Sigmoid colon (tissue), 7 donors: ENCODE data around the gene TAS1R3. TPM values are rescaled to one million over a fixed set of nuclear protein-coding genes. Genes with fewer than 3 reads are reported as not detected.

Experiments used
- DNase-seq: peaks from one replicate; pipeline ENCODE4 v3.0.0-alpha.2; 2019
- H3K27ac ChIP-seq, 4 donors: fragments of 200-600 bp; sonication (generic); one replicate each; pipeline ENCODE4 v1.5.1; 2016 to 2019; ENCODE audit warnings: mild to moderate bottlenecking in 1 of 4
- H3K27me3 ChIP-seq, 3 donors: fragments of 200-600 bp; sonication (generic); one replicate each; pipeline ENCODE4 v1.5.1; 2019; ENCODE audit warnings: mild to moderate bottlenecking in 1 of 3
- H3K36me3 ChIP-seq, 4 donors: fragments of 200-600 bp; sonication (generic); one replicate each; pipeline ENCODE4 v1.5.1; 2016 to 2019
- H3K4me1 ChIP-seq, 4 donors: fragments of 200-600 bp; sonication (generic); one replicate each; pipeline ENCODE4 v1.5.1; 2017 to 2019
- H3K4me3 ChIP-seq, 4 donors: fragments of 200-600 bp; sonication (generic); one replicate each; pipeline ENCODE4 v1.5.1; 2017 to 2019; ENCODE audit warnings: mild to moderate bottlenecking in 2 of 4, moderate library complexity in 1 of 4
- H3K9me3 ChIP-seq, 4 donors: fragments of 200-600 bp in 3 of 4; sonication (generic) in 3 of 4; one replicate each; pipeline versions ENCODE4 v1.5.1 to v1.6.1; 2013 to 2019
- EP300 ChIP-seq, 4 donors: sonication (generic); formaldehyde crosslinking; IDR thresholded peaks; one replicate each; pipeline ENCODE4 v1.6.1; 2017; ENCODE audit warnings: antibody characterized with exemption in 4 of 4
- POLR2A ChIP-seq, 2 donors: fragments of 450-650 bp; IDR thresholded peaks; one replicate each; pipeline ENCODE4 v1.6.1; 2016; ENCODE audit warnings: antibody characterized with exemption in 2 of 2, mild to moderate bottlenecking in 2 of 2, moderate library complexity in 2 of 2
- POLR2AphosphoS5 ChIP-seq, 4 donors: sonication (generic); formaldehyde crosslinking; IDR thresholded peaks; one replicate each; pipeline ENCODE4 v1.6.1; 2017; ENCODE audit warnings: antibody characterized with exemption in 4 of 4
- WGBS, 2 donors: extraction: QIAGEN DNeasy Blood & Tissue Kit; methylation state at CpG; one replicate each; pipeline ENCODE4 v1.1.7; 2013; 5-methylcytosine and 5-hydroxymethylcytosine counted together
- intact Hi-C: fragments of 100-400 bp; cut with DNase I; formaldehyde crosslinking; loops from one replicate; pipeline ENCODE4 v1.15.1; 2023
- polyA plus RNA-seq, 3 donors: library from polyadenylated mRNA; stranded (reverse); fragments of 200-250 nt; gene quantifications; one replicate each; pipeline ENCODE4 v1.2.3, GENCODE V29; 2013
- total RNA-seq, 4 donors: library from RNA; depleted of rRNA; stranded (reverse); fragments of >200 nt; gene quantifications; one replicate each; pipeline ENCODE4 v1.1.0, GENCODE V29; 2016
- TF ChIP-seq, protein P1 (sequence below), 4 experiments: fragments of 450-650 bp in 3 of 4; fragments of 200-600 bp in 1 of 4; IDR thresholded peaks; one replicate each; pipeline ENCODE4 v1.5.1; 2016 to 2019; ENCODE audit warnings: antibody characterized with exemption in 4 of 4, mild to moderate bottlenecking in 3 of 4, moderate library complexity in 2 of 4
- donor health status: healthy with polysubstance abuse.
- donor health status: Bipolar disorder and iron deficiency.
- donor health status: healthy.

TAS1R3 gene
- total and polyA plus RNA-seq, 7 donors = 0.60 to 0.64 TPM; not detected in 5

DNA sequence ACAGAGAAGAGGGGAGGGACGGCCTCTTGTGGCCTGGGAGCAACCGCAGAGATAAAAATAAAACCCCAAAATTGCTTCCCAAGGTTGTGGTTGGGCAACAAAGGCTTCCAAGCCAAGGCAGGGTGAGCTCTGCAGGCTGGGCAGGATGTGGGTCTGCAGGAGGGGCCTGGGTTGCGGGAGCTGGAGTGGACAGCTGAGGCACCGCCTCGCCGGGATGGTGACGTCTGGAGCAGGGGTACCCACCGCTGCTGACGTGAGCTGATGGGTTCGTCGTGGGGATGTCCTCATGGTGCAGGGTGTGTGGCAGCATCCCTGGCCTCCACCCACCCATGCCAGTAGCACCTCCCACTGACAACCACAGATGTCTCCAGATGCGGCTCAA, 40.3 kb downstream of the TAS1R3 start:
- H3K27ac ChIP-seq = no peak overlapping the region
- DNase-seq = no peak
- H3K4me1 ChIP-seq = peaks cover 2 to 41% (median 34%) of the 10 kb centered on the region in 4 donors
- H3K27me3 ChIP-seq = no peaks in the 10 kb centered on the region
- H3K9me3 ChIP-seq = no peaks in the 10 kb centered on the region
- WGBS, 2 donors = 38 to 69% methylated on average over 12 of the region's 12 CpGs
- TF ChIP-seq EP300 (IDR thresholded peaks at IDR 0.05) (no peak), POLR2A (IDR thresholded peaks at IDR 0.05) (no peak), POLR2AphosphoS5 (IDR thresholded peaks at IDR 0.05) (no peak)
- TF ChIP-seq, protein P1, sequence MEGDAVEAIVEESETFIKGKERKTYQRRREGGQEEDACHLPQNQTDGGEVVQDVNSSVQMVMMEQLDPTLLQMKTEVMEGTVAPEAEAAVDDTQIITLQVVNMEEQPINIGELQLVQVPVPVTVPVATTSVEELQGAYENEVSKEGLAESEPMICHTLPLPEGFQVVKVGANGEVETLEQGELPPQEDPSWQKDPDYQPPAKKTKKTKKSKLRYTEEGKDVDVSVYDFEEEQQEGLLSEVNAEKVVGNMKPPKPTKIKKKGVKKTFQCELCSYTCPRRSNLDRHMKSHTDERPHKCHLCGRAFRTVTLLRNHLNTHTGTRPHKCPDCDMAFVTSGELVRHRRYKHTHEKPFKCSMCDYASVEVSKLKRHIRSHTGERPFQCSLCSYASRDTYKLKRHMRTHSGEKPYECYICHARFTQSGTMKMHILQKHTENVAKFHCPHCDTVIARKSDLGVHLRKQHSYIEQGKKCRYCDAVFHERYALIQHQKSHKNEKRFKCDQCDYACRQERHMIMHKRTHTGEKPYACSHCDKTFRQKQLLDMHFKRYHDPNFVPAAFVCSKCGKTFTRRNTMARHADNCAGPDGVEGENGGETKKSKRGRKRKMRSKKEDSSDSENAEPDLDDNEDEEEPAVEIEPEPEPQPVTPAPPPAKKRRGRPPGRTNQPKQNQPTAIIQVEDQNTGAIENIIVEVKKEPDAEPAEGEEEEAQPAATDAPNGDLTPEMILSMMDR (IDR thresholded peaks at IDR 0.05) = no peak
- no peak overlapping the region for H3K4me3 ChIP-seq
- H3K36me3 ChIP-seq = peaks cover 0 to 15% (median 4%) of the 10 kb centered on the region in 4 donors
- intact Hi-C loops = no loop called here

DNA sequence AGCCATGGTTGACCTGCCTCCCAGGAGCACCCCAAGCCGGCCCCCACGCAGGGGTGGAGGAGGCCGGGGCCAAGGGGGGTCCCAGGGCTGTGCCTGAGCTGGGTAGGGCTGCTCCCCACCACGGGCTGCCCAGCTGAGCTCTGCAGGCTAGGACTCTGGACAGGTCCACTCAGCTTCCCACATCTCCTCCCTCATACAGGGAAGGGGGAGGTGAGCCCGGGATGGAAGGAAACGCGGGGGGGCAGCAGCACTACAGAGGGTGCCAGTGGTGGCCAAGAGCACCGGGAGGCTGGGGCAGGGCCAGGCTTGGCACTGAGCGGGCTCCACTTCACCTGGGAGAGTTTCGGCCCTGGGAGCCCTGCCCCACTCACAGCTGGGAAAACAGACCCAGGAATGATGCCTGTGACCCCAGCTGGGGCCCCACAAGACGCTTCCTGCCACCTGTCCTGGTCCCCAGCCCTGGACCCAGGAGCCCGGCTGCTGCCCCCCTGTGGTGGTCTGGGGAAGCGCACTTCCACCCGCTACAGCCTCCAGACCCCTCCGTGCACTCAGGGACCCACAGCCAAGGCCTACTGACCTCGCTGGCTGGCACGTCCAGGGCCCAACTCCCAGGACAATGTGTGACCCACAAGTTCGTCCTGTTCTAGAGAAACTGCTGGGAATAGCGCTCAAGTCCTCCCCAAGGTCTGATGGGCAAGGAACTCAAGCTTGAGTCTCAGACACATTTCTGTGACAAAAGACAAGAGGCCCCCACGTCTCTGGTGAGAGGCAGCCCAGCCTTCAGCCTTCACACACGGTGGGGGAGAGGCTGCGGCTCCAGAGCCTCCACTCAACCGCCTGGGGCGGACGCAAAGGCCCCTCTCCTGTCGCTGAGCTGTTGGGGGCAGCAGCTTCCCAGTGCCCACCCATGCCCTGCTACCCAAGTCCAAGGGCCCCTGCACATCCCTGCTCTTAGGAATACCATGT, 40.9 kb downstream of the TAS1R3 start:
- no peaks in the 10 kb centered on the region for H3K27me3 ChIP-seq
- TF ChIP-seq EP300 (IDR thresholded peaks at IDR 0.05) = no peak
- no peak for TF ChIP-seq POLR2A (IDR thresholded peaks at IDR 0.05)
- peak in 1 of 4 donors; percentile 13 for TF ChIP-seq POLR2AphosphoS5 (IDR thresholded peaks at IDR 0.05)
- TF ChIP-seq, protein P1 (IDR thresholded peaks at IDR 0.05) = peak; percentile 76 to 96 (median 86)
- no peaks in the 10 kb centered on the region for H3K9me3 ChIP-seq
- 30 to 33% methylated on average over 26 of the region's 26 CpGs for whole genome bisulfite sequencing, 2 donors
- H3K27ac ChIP-seq = peak overlapping the region; percentile 17 to 58 (median 31)
- no peak overlapping the region for H3K4me3 ChIP-seq
- peak; percentile 86 for DNase-seq
- peaks cover 0 to 15% (median 4%) of the 10 kb centered on the region in 4 donors for H3K36me3 ChIP-seq
- H3K4me1 ChIP-seq = peaks cover 2 to 41% (median 34%) of the 10 kb centered on the region in 4 donors
- intact Hi-C loops = loop anchor here (2.0 kb wide), 1 partner anchor 23 kb away; the partner anchor contains the start of gene DVL1

DNA sequence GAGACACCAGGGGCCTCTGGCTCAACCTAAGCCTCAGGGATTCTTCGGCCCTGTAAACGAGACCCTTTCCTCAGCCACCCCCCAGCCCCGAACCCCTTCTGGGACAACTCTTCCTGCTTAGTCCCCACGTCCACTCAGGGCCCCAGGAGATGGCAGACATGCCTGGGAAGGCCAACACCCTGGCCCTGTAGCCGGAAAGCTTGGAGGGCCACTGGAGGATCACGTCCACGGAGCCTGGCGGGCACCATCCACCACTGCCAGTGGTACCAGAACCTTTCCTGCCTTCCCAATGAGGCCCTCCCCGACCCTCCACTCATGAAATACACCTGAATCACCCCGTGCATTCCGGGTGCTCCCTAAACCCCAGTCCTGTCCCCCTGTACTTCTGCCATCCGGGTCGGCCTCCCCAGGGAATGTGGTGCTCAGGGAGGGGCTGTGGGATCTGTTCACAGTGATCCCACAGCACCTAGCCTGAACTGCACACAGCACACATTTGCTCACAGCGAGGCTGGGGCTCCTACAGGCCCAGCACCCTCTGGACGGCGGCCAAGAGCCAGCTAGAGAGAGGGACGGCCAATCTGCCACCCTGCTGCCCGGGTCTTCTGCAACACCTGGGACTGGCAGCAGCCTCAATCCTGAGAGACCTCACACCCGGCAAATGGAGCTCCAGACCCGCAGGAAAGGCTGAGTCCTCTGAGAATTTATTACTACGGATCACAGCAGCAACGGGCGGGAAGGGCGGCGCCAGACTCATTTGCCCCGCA, 42.2 kb downstream of the TAS1R3 start:
- Histone ChIP-seq H3K36me3 (peaks cover 0 to 15% (median 4%) of the 10 kb centered on the region in 4 donors), H3K27ac (peak overlapping the region in 2 of 4 donors; percentile 19 to 98), H3K4me1 (peaks cover 2 to 41% (median 34%) of the 10 kb centered on the region in 4 donors), H3K9me3 (no peaks in the 10 kb centered on the region), H3K27me3 (no peaks in the 10 kb centered on the region), H3K4me3 (no peak overlapping the region)
- intact Hi-C loops = loop anchor here (2.0 kb wide), 1 partner anchor 24 kb away; the partner anchor contains the start of gene DVL1
- TF ChIP-seq, protein P1 (IDR thresholded peaks at IDR 0.05) = no peak
- no peak for TF ChIP-seq POLR2A (IDR thresholded peaks at IDR 0.05)
- TF ChIP-seq EP300 (IDR thresholded peaks at IDR 0.05) = no peak
- TF ChIP-seq POLR2AphosphoS5 (IDR thresholded peaks at IDR 0.05) = no peak
- DNase-seq = no peak
- WGBS, 2 donors = 82 to 90% methylated on average over 26 of the region's 26 CpGs

DNA sequence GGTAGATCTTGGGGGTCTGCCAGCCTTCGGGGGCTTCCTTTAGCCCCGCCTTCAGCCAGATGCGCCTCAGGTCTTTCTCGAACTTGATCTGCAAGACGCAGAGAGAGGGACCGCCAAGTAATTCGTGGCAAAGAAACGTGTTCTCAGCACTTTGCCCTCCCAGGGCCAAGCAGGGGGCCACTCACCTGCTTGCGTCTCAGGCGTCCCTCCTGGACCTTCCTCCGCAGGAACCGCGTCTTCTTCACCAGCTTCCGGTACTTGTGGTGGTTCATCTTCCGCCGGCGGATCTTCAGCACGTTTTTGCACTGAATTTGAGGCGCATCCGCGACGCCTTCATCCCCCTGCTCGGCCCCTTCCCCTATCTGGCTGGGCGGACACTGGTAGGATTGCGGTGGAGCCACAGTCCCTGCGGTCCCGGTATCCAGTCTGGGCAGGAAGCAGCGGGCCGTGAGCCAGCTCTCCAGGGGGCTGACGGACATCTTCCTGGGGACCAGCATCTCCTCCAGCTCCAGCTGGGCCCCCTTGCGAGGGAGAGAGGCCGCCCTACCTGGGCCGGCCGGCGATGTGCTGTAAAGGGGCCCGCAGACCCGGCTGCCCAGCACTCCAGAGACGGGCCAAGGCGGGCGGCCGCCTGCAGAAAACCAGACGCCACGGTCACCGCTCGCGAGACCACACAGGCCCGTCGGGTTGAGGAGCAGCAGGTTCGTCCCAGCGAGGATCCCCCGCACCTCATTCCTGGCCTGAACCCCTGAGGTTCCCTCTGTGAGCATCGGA, 42.9 kb downstream of the TAS1R3 start:
- 49 to 54% methylated on average over 52 of the region's 52 CpGs for WGBS, 2 donors
- Histone ChIP-seq H3K27ac (peak overlapping the region; percentile 92 to 98 (median 95)), H3K4me1 (peaks cover 2 to 41% (median 34%) of the 10 kb centered on the region in 4 donors), H3K4me3 (peak overlapping the region; percentile 69 to 100 (median 96)), H3K9me3 (no peaks in the 10 kb centered on the region), H3K27me3 (no peaks in the 10 kb centered on the region), H3K36me3 (peaks cover 0 to 15% (median 4%) of the 10 kb centered on the region in 4 donors)
- intact Hi-C loops = loop anchor here (2.0 kb wide), 2 partner anchors 25 to 65 kb away; partner anchors contain the start of genes DVL1 and PUSL1
- DNase-seq = no peak
- no peak for TF ChIP-seq POLR2A (IDR thresholded peaks at IDR 0.05)
- TF ChIP-seq, protein P1 (IDR thresholded peaks at IDR 0.05) = no peak
- TF ChIP-seq POLR2AphosphoS5 (IDR thresholded peaks at IDR 0.05) = no peak
- no peak for TF ChIP-seq EP300 (IDR thresholded peaks at IDR 0.05)
